K562 (cell line): ENCODE measurements around the gene CCDC183. TPM values are rescaled to one million over a fixed set of nuclear protein-coding genes. Genes with fewer than 3 reads are reported as not detected.
A peak's percentile ranks its signal among the peaks of the same experiment; 100 is the strongest.

Experiments used
- BRCA1 ChIP-seq, 2 experiments: fragments of 450-650 bp in 1 of 2; sonication (generic) in 1 of 2; formaldehyde crosslinking in 1 of 2; IDR thresholded peaks; 2 replicates each; pipeline versions ENCODE4 v1.5.0 to v1.6.1; 2017 to 2020; ENCODE audit warnings: mild to moderate bottlenecking in 1 of 2, missing genetic modification reagents in 1 of 2
- CBFA2T3 ChIP-seq: fragments of 450-650 bp; IDR thresholded peaks from 2 replicates; pipeline ENCODE4 v1.6.1; 2017
- EZH2 ChIP-seq: IDR thresholded peaks from 2 replicates; pipeline ENCODE4 v1.6.1; 2012; ENCODE audit warnings: low read depth, mild to moderate bottlenecking, inconsistent platforms, low read length, borderline replicate concordance
- GATAD2B ChIP-seq: fragments of 450-650 bp; IDR thresholded peaks from 2 replicates; pipeline ENCODE4 v1.6.1; 2017; ENCODE audit warnings: mild to moderate bottlenecking, borderline replicate concordance
- HDAC6 ChIP-seq: IDR thresholded peaks from 2 replicates; pipeline ENCODE4 v1.6.1; 2012; ENCODE audit warnings: low read depth, mild to moderate bottlenecking, control low read depth, inconsistent platforms, low read length, moderate library complexity
- KDM1A ChIP-seq, 2 experiments: fragments of 450-650 bp; IDR thresholded peaks; 2 replicates each; pipeline ENCODE4 v1.6.1; 2016; ENCODE audit warnings: mild to moderate bottlenecking in 2 of 2
- NRF1 ChIP-seq, 2 experiments: fragments of 450-650 bp; IDR thresholded peaks in 1 of 2; conservative IDR thresholded peaks in 1 of 2; 2 replicates each; pipeline ENCODE4 v1.6.1; 2014; ENCODE audit warnings: mild to moderate bottlenecking in 2 of 2
- SMC3 ChIP-seq: conservative IDR thresholded peaks from 2 replicates; pipeline ENCODE4 v1.6.1; 2011; ENCODE audit warnings: low read depth, low read length, improper control_type of control experiment; ENCODE audit not compliant: insufficient read depth
- TAF15 ChIP-seq: fragments of 200-400 bp; formaldehyde crosslinking; IDR thresholded peaks from 2 replicates; pipeline ENCODE4 v1.6.1; 2017; ENCODE audit warnings: mild to moderate bottlenecking, low read depth, low read length, moderate library complexity
- TRIM28 ChIP-seq: fragments of 450-650 bp; IDR thresholded peaks from 2 replicates; pipeline ENCODE4 v1.6.1; 2017
- UBTF ChIP-seq, 2 experiments: IDR thresholded peaks; 2 replicates each; pipeline ENCODE4 v1.6.1; 2012; ENCODE audit warnings: improper control_type of control experiment in 2 of 2, low read depth in 2 of 2, low read length in 2 of 2, borderline replicate concordance in 1 of 2
- ZNF639 ChIP-seq, 2 experiments: fragments of 200-800 bp in 1 of 2; sonication (Bioruptor generic) in 1 of 2; sonication (generic) in 1 of 2; formaldehyde crosslinking in 1 of 2; IDR thresholded peaks in 1 of 2; conservative IDR thresholded peaks in 1 of 2; 2 replicates each; pipeline versions ENCODE4 v1.5.0 to v1.6.1; 2016 to 2020; ENCODE audit warnings: missing compliant biosample characterization in 1 of 2, missing genetic modification characterization in 1 of 2, missing genetic modification reagents in 1 of 2
- ZNF644 ChIP-seq: fragments of 200-800 bp; sonication (Bioruptor generic); IDR thresholded peaks from 2 replicates; pipeline ENCODE4 v1.6.1; 2016; ENCODE audit warnings: low read depth, missing genetic modification characterization, missing compliant biosample characterization
- polyA plus RNA-seq, 8 experiments: library from polyadenylated mRNA; depleted of rRNA in 4 of 8; stranded (reverse) in 5 of 8; unstranded in 3 of 8; fragments of >200 nt; fragmentation: Nextera tagmentation in 2 of 8; fragmentation: Illumina TruSeq in 1 of 8; extraction: Ambion mirVana in 2 of 8; extraction: Trizol in 1 of 8; gene quantifications; 2 replicates each; pipeline versions ENCODE4 v1.2.1 to v1.2.3, GENCODE V29; 2011 to 2014; ENCODE audit warnings: inconsistent platforms in 1 of 8, missing spikeins in 1 of 8
- total RNA-seq, 7 experiments: library from RNA; depleted of rRNA in 6 of 7; stranded (reverse); fragments of >200 nt in 6 of 7; fragmentation: Illumina TruSeq in 2 of 7; extraction: Trizol in 2 of 7; gene quantifications; 2 replicates each; pipeline versions ENCODE4 v1.2.1 to v1.2.3, GENCODE V29; 2011 to 2021; ENCODE audit warnings: low replicate concordance in 1 of 7
- TF ChIP-seq, protein P1 (sequence below), 2 experiments: fragments of 450-650 bp; IDR thresholded peaks; 2 replicates each; pipeline ENCODE4 v1.6.1; 2016; ENCODE audit warnings: mild to moderate bottlenecking in 2 of 2, borderline replicate concordance in 1 of 2, low read depth in 1 of 2, moderate library complexity in 1 of 2

The CCDC183 gene
- total and polyA plus RNA-seq, 9 of the 15 experiments (the other 6 are each of a cell fraction or from before 2014, with no cell fraction given) = 0.21 to 0.60 (median 0.29) TPM; not detected in 4

GRCh38 chr9:136787690-136788400 lies 8.3 kb upstream of the CCDC183 start (continued):
- TF ChIP-seq, protein P1, sequence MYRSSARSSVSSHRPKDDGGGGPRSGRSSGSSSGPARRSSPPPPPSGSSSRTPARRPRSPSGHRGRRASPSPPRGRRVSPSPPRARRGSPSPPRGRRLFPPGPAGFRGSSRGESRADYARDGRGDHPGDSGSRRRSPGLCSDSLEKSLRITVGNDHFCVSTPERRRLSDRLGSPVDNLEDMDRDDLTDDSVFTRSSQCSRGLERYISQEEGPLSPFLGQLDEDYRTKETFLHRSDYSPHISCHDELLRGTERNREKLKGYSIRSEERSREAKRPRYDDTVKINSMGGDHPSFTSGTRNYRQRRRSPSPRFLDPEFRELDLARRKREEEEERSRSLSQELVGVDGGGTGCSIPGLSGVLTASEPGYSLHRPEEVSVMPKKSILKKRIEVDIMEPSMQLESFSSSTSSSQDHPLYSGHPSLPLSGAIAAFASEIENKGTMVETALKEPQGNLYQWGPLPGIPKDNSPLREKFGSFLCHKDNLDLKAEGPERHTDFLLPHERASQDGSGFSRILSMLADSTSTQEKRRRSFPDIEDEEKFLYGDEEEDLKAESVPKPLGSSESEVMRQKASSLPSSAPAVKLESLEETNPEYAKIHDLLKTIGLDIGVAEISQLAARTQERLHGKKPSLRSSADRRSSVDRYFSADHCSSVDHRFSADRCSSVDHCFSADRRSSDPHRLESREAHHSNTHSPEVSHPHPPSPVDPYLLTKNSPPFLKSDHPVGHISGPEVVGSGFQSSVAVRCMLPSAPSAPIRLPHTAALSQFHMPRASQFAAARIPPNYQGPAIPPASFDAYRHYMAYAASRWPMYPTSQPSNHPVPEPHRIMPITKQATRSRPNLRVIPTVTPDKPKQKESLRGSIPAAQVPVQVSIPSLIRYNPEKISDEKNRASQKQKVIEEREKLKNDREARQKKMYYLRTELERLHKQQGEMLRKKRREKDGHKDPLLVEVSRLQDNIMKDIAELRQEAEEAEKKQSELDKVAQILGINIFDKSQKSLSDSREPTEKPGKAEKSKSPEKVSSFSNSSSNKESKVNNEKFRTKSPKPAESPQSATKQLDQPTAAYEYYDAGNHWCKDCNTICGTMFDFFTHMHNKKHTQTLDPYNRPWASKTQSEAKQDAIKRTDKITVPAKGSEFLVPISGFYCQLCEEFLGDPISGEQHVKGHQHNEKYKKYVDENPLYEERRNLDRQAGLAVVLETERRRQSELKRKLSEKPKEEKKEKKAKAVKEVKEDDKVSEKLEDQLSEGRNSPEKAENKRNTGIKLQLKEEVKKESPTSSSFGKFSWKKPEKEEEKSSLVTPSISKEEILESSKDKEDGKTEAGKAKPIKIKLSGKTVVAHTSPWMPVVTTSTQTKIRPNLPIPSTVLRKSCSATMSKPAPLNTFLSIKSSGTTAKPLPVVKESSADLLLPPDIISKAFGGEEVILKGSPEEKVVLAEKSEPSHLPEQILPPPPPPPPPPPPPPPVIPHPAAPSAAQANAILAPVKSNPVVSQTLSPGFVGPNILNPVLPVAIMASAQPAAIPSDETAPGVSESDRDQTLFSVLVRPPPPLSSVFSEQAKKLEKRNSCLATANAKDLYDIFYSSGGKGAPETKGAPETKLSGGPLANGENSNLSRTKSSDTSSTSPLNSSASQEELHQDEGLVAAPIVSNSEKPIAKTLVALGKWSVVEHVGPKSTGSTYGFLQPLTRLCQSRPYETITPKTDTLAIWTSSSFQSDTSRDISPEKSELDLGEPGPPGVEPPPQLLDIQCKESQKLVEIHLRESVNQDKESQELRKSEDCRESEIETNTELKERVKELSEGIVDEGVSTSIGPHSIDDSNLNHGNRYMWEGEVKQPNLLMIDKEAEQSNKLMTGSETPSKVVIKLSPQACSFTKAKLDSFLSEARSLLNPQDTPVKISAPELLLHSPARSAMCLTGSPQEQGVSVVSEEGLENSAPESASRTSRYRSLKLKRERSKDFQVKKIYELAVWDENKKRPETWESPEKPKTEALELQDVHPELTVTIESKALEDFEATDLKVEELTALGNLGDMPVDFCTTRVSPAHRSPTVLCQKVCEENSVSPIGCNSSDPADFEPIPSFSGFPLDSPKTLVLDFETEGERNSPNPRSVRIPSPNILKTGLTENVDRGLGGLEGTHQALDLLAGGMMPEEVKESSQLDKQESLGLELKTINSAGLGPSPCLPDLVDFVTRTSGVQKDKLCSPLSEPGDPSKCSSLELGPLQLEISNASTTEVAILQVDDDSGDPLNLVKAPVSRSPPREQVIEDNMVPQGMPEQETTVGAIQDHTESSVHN (IDR thresholded peaks at IDR 0.05; ENCODE audit: borderline replicate concordance in 1 of 2, low read depth in 1 of 2) = no peak
- no peak for TF ChIP-seq EZH2
- TF ChIP-seq NRF1 (conservative IDR thresholded peaks at IDR 0.05 in 1 of 2, IDR thresholded peaks at IDR 0.05 in 1 of 2) = peak in 1 of 2 experiments; percentile 10; a peak in 1 of 4 replicates
- TF ChIP-seq ZNF644 (tag) = no peak
- TF ChIP-seq BRCA1 (IDR thresholded peaks at IDR 0.05) = no peak
- no peak for TF ChIP-seq BRCA1 (CRISPR knock-in tag; IDR thresholded peaks at IDR 0.05)
- 0 out of 4 replicates have a peak, but pooled peaks of 1 of the 2 experiments have one; percentile 29 for TF ChIP-seq ZNF639 (CRISPR knock-in tag; conservative IDR thresholded peaks at IDR 0.05 in 1 of 2, IDR thresholded peaks at IDR 0.05 in 1 of 2)
- TF ChIP-seq TAF15 = no peak
- no peak for TF ChIP-seq HDAC6
- 0 out of 2 replicates have a peak, but pooled peaks have one; percentile 15 for TF ChIP-seq GATAD2B
- TF ChIP-seq UBTF (IDR thresholded peaks at IDR 0.05; ENCODE audit: borderline replicate concordance in 1 of 2, low read depth in 2 of 2, low read length in 2 of 2) = 0 out of 4 replicates have a peak, but pooled peaks of 1 of the 2 experiments have one; percentile 39
- peak; percentile 44 for TF ChIP-seq CBFA2T3
- TF ChIP-seq TRIM28 = 0 out of 2 replicates have a peak, but pooled peaks have one; percentile 38
- TF ChIP-seq KDM1A (IDR thresholded peaks at IDR 0.05) = no peak
- TF ChIP-seq SMC3 = peak; percentile 59
